ENCODE measurements around the gene SIK2. TPM values are rescaled to one million over a fixed set of nuclear protein-coding genes. Genes with fewer than 3 reads are reported as not detected.

Gene SIK2
- total RNA-seq, 1 donor from 2014 or later, result 10.0 TPM

DNA sequence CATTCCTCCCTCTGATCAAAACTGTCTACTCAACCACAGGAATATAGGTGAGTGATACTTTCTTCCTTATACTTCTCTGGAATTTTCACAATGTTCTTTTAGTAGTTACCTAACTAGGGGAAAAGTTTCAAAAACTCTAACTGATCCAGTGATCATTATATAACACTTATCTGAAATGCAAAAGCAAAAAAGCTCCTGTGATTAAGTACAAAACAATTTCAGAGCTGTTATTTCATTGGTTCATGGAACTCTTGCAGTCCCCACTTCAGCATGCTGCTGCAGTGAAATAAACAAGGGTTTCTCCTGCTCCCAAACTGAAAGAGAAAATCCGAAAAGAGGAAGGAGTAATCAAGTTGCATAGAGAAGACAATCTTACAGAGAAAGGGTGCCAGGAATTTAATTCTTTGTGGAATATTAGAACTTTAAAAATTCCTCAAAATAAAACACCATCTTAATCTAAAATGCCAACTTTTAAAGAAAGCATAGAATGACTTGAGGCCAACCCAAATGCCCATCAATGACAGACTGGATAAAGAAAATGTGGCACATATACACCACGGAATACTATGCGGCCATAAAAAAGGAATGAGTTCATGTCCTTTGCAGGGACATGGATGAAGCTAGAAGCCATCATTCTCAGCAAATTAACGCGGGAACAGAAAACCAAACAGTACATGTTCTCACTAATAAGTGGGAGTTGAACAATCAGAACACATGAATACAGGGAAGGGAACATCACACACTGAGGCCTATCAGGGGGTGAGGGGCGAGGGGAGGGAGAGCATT lies 143.7 kb downstream of the SIK2 start:
- Mint-ChIP-seq H3K36me3 (ENCODE audit: low read depth) (peaks cover 87% of the 10 kb centered on the region), H3K4me3 (no peak overlapping the region), H3K27ac (no peak overlapping the region), H3K27me3 (no peaks in the 10 kb centered on the region), H3K9me3 (peaks cover 2% of the 10 kb centered on the region), H3K4me1 (no peaks in the 10 kb centered on the region)
- ChIA-PET CTCF (no interaction called here), POLR2A (no interaction called here)
- intact Hi-C loops (cut with micrococcal nuclease), result no loop called here
- no peak for ATAC-seq (ENCODE audit: low read depth)
- TF ChIP-seq, protein P1, sequence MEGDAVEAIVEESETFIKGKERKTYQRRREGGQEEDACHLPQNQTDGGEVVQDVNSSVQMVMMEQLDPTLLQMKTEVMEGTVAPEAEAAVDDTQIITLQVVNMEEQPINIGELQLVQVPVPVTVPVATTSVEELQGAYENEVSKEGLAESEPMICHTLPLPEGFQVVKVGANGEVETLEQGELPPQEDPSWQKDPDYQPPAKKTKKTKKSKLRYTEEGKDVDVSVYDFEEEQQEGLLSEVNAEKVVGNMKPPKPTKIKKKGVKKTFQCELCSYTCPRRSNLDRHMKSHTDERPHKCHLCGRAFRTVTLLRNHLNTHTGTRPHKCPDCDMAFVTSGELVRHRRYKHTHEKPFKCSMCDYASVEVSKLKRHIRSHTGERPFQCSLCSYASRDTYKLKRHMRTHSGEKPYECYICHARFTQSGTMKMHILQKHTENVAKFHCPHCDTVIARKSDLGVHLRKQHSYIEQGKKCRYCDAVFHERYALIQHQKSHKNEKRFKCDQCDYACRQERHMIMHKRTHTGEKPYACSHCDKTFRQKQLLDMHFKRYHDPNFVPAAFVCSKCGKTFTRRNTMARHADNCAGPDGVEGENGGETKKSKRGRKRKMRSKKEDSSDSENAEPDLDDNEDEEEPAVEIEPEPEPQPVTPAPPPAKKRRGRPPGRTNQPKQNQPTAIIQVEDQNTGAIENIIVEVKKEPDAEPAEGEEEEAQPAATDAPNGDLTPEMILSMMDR (IDR thresholded peaks at IDR 0.05), result no peak
- DNase-seq, result no peak

GRCh38 chr11:111748035-111748804 lies 146.0 kb downstream of the SIK2 start:
- CTCF ChIA-PET, result no interaction called here

DNA sequence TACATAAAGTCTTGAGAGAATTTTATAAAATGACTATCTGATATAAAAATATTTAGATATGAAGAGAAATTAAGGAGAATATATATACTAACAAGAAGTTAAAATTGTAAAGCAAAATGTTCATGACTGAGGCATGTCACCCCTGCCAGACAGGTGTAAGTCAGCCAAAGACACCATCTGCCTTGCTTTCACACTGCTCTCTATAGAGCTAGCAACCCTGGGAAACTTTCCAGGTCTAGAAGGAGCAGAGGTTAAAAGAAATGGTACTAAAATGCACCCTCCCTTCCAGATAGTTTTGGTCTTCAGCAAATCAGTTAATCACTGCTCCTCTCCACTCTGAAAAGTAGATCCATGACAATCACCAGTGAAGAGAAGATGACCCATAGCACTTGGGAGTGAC lies 147.4 kb downstream of the SIK2 start:
- ATAC-seq (ENCODE audit: low read depth), result no peak
- no peak overlapping the region for H3K27ac Mint-ChIP-seq
- peaks cover 2% of the 10 kb centered on the region for H3K9me3 Mint-ChIP-seq
- H3K27me3 Mint-ChIP-seq, result no peaks in the 10 kb centered on the region
- TF ChIP-seq, protein P1 (IDR thresholded peaks at IDR 0.05), result no peak
- ChIA-PET POLR2A (no interaction called here), CTCF (no interaction called here)
- peaks cover 82% of the 10 kb centered on the region for H3K36me3 Mint-ChIP-seq (ENCODE audit: low read depth)
- intact Hi-C loops (cut with micrococcal nuclease), result no loop called here
- no peak for DNase-seq
- no peaks in the 10 kb centered on the region for H3K4me1 Mint-ChIP-seq
- H3K4me3 Mint-ChIP-seq, result no peak overlapping the region

More at GRCh38 chr11:111748035-111748804, 146.0 kb downstream of the SIK2 start:
- POLR2A ChIA-PET, result no interaction called here
- no peak overlapping the region for H3K4me3 Mint-ChIP-seq
- DNase-seq (no peak), ATAC-seq (ENCODE audit: low read depth) (no peak)
- intact Hi-C loops (cut with micrococcal nuclease), result no loop called here
- no peaks in the 10 kb centered on the region for H3K4me1 Mint-ChIP-seq
- H3K36me3 Mint-ChIP-seq (ENCODE audit: low read depth), result peaks cover 85% of the 10 kb centered on the region
- H3K9me3 Mint-ChIP-seq, result peaks cover 2% of the 10 kb centered on the region
- H3K27me3 Mint-ChIP-seq, result no peaks in the 10 kb centered on the region
- no peak overlapping the region for H3K27ac Mint-ChIP-seq
- TF ChIP-seq, protein P1 (IDR thresholded peaks at IDR 0.05), result no peak

- POLR2A ChIA-PET, result interaction anchor here (0.7 kb wide), 1 partner anchor 124 kb away, joined by 3 read pairs; no protein-coding TSS in a partner anchor
- TF ChIP-seq, protein P1 (IDR thresholded peaks at IDR 0.05), result no peak
- Mint-ChIP-seq H3K27me3 (no peaks in the 10 kb centered on the region), H3K4me3 (no peak overlapping the region), H3K36me3 (ENCODE audit: low read depth) (peaks cover 80% of the 10 kb centered on the region), H3K9me3 (no peaks in the 10 kb centered on the region), H3K27ac (no peak overlapping the region), H3K4me1 (no peaks in the 10 kb centered on the region)
- CTCF ChIA-PET, result no interaction called here
- DNase-seq, result no peak
- ATAC-seq (ENCODE audit: low read depth), result no peak
- intact Hi-C loops (cut with micrococcal nuclease), result no loop called here
Measured at GRCh38 chr11:111756097-111756496, 153.8 kb downstream of the SIK2 start.

DNA sequence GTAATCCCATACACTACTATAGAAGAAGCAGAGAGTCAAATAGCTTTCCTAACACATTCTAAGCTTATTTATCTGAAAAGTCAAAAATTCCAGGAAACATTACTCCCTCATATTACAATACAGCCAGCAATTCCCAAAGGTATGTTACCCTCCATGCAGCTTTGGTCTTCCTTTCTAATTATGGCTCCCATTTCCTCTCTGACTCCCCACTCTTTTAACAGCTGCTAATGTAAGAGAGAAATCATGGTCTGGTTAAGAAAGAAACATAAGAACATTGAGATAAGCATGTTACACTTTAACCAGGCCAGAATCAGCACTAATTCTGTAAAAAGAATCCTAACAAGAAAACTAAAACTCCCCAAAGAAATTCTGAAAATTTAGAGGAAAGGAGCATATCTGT lies 157.1 kb downstream of the SIK2 start:
- peaks cover 80% of the 10 kb centered on the region for H3K36me3 Mint-ChIP-seq (ENCODE audit: low read depth)

More for the DNA sequence above, 157.1 kb downstream of the SIK2 start:
- no peaks in the 10 kb centered on the region for H3K27me3 Mint-ChIP-seq
- no peaks in the 10 kb centered on the region for H3K9me3 Mint-ChIP-seq
- H3K4me3 Mint-ChIP-seq, result no peak overlapping the region
- ChIA-PET CTCF (interaction anchor here (0.5 kb wide), 1 partner anchor 193 kb away, joined by 3 read pairs; no protein-coding TSS in a partner anchor), POLR2A (no interaction called here)
- intact Hi-C loops (cut with micrococcal nuclease), result no loop called here
- ATAC-seq (ENCODE audit: low read depth) (no peak), DNase-seq (no peak)
- H3K27ac Mint-ChIP-seq, result no peak overlapping the region
- H3K4me1 Mint-ChIP-seq, result peaks cover 6% of the 10 kb centered on the region
- TF ChIP-seq, protein P1 (IDR thresholded peaks at IDR 0.05), result no peak
